Femur (tissue), 1 donor: ENCODE measurements around the gene ZC3H12D.
A peak's percentile ranks its signal among the peaks of the same experiment; 100 is the strongest.
"Not testable (repeated sequence)": the region's sequence is repeated elsewhere in the genome, so short reads cannot be mapped to it uniquely, and the experiment has no call there.

Experiments used
- DNase-seq: peaks from one replicate; pipeline ENCODE4 v3.0.0-alpha.2; 2017

The ZC3H12D gene

GRCh38 chr6:149457316-149457884, 27.4 kb downstream of the ZC3H12D start:
- DNase-seq = no peak

- no peak for DNase-seq
Observed at GRCh38 chr6:149456311-149457021, 28.3 kb downstream of the ZC3H12D start.

DNA sequence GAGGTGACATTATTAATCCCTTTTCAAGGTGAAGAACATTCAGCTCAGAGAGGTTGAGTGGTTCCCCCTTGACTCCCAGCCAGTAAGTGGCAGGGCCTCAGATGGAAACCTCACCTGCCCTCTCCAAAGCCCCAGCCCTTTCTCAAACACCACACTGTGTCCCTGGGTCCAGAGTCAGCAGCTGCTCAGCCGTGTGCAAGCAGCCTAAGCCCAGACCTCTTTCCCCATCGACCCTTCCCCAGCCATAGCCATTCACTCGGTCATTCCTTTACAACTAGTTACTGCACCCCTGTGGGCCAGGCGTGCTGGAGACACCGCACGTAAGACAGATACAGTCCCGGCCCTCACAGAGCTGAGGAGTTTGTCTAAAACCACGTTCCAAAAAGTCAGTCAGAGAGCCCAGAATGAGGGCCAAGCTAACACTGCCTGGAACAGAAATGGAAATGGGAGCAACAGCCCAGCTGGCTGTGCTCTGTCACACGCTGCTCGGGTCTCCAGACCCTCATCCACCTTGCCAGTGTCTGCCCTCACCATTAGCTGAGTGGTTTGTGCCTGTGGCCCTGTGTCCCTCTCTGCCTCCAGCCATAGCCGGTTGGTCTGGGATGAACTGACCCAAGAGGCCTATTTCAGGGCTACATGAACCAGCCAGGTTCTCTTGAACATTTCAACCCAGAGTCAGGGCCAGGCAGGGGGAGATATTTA, 29.6 kb downstream of the ZC3H12D start:
- no peak for DNase-seq

- DNase-seq = peak; percentile 92
Observed at GRCh38 chr6:149454346-149454848, 30.4 kb downstream of the ZC3H12D start.

GRCh38 chr6:149453597-149454345, 31.0 kb downstream of the ZC3H12D start:
- no peak for DNase-seq

DNA sequence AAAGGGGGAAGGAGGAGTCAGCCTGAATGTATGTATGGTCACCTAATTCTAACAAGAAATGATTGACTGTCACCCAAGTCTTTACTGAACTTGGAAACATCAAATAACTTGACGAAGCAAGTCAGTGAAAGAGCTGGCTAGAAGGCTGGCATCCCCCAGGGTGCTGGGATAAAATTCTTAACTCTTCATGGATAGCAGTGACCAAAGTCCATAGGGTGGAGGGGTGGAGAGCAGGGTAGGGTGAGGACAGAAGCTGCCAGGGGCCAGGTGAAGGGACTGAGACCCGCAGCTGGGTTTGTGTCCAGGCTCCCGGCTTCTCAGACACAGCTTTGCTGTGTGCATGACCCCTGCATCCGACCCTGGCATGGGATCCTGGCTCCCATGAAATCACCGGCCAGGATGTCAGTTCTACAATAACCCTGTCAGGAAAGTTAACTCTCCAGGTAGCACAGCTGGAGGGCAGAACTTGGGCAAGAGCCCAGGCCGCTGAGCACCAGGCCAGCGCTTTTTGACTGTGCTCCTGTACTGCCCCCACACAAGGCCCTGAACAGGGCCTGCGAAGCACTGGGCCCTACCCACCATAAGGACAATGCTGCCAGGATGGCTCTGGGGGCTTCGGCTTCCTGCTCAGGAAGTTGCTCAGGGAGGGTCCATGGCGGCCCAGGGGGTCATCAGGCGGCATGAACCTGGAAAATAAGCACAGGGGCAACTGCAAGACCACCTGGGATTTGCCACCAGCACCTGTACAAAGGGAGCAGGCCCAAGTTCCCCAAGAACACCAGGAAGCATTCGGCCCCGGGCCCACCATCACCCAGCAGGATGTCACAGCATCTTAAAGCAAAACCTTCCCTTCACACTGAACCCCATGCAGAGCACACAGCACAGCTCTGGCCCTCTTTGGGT, 32.5 kb downstream of the ZC3H12D start:
- DNase-seq = no peak

- peak; percentile 65 for DNase-seq
Observed at GRCh38 chr6:149451376-149452036, 33.3 kb downstream of the ZC3H12D start.

DNA sequence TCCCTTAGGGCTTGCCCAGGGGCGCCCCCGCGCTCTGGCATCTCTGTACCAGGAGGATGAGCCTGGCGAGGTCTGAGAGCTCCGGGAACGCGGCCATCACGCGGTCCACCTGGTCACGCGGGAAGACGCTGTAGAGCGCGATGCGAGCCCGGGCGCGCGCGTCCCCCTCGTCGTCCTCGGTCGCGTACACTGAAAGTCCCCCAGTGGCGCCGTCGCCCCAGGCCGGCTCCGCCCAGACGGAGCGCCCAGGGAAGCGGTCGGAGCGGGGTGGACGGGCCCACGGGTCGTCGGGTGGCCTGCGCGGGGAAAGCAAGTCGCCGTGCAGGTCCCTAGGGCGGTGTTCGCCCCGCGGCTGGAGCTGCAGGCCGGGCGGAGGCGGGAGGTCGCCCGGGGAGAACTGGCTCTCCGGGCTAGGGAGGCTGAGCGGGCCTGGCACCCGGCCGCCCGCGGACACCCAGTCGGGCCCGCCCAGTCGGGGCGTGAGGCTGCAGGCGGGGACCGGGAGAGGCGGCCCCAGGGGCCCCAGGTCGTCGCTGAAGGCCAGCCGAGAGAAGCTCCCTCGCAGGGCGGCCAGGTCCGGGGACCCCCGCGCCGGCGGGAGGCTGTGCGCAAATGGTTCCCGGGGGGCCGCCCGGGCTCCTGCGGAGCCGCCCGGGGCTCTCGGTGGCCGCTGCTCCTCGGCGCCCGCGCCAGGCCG, 34.0 kb downstream of the ZC3H12D start:
- peak; percentile 55 for DNase-seq

- no peak for DNase-seq
Observed at GRCh38 chr6:149449831-149450678, 34.8 kb downstream of the ZC3H12D start.

- no peak for DNase-seq
Observed at GRCh38 chr6:149448821-149449453, 35.9 kb downstream of the ZC3H12D start.

DNA sequence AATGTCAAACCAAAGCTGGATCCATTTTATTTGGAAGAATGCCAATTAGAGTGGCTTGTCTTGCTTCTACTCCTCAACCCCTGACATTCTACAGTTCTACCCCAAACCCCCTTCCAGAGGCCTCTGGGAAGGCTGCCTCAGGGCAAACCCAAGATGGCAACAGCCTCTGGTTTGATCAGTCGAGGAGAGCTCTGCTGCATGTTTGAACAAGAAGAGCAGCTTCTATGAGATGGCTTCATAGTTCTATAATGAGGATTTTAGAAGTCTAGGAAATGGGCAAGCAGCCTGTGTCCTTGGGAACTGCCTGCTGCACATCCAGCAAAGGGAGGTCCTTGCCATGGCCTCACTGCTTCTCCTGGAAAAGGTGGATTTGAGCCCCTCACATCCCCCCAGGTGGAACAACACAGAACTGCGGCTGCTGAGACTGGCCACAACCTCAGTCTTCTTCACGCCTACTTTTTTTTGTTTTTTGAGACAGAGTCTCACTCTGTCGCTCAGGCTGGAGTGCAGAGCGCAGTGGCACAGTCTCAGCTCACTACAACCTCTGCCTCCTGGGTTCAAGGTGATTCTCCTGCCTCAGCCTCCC, 37.9 kb downstream of the ZC3H12D start:
- DNase-seq = no peak

DNA sequence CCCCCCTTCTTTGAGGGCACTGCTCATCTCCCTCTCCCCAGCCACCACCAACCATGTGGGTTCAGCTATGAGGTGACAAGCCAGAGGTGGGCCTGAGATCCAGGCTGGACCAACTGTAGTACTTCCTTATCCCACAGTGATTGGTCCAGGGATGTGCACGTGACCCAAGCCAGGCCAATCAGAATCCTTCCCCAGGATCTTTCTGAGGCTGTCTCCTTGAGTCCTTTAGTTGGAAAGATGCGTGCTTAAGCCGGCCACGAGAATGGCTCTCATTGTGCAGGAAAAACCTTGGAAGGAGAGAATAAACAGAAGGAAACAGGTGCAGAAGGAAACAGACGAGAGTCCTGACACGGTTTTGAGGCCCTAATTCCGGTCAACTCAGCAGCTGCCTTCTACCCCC, 39.2 kb downstream of the ZC3H12D start:
- DNase-seq = no peak

DNA sequence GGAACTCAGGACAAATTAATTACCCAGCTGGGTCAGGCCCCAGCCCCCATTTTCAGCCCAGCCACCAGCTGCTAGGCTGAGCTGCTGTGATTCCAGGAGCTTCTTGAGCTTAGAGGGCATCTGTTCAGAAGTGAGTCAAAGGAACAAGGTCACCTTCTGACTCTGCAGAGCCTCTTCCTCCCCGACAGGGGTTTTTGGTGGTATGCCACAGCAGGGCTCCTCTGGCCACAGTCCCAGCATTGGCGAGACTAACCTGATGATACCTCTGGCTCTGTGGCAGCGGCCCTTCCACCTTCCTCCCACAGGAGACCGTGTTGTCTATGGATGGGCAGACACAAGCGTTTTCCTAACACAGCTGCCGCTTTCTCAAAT, 39.7 kb downstream of the ZC3H12D start:
- DNase-seq = no peak

- DNase-seq = not testable (repeated sequence)
Observed at GRCh38 chr6:149444360-149445094, 40.3 kb downstream of the ZC3H12D start.

DNA sequence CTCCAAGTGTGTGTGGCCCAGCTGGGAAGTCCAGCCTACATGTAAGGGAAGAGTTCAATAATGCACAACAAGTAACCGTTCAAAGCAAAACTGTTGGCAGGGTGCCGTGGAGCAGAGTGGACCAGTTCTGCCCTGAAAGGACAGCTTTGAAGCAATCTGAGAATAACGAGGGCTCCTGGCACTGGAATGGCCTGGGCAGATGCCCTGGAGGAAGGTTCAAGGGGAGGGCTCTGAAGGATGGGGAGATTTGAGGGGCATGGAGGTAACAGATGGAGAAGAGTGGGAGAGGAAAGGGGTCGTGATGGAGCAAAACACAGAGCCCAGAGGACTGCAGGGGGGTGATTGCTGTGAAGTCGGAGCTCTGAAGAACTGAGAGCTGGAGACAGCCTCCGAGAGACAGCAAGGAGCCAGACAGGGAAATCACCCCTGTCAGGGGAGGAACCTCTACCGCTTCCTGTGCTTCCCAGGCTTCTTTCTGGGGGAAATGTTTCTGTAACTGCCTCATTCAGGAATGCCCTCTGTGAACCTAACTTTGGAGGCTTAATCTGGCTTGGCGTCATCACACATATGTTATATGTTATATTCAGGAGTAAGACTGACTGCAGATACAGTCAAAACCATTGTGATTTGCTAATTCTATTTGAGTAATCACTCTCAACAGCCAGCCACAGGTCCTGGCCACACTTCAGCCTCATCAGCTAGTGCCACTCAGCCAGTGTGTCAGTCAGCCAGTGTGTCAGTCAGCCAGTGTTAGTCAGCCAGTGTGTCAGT, 41.2 kb downstream of the ZC3H12D start:
- DNase-seq = no peak

DNA sequence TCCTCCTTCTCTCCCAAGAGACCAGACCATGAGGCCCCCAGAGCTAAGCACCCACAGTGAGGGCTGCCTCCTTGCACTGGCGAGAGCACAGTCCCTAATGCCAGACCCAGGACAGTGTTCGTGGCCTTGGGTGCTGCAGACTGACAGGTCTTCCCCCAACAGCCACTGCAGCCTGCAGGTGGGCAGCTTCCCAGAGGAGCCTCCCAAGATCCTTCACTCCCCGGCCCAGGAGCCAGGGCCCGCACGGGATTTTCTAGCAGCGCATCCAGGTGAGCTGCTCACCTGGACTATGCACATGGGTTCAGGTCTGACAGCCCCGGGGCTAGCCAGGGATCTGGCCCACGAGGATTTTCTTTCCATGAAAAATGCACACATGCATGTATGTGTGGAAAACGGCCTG, 43.1 kb downstream of the ZC3H12D start:
- DNase-seq = no peak
